HL-60 (cell line): ENCODE measurements around the gene GAREM1.

Experiments
- DNase-seq, 2 experiments: peaks; one replicate each; pipeline ENCODE4 v3.0.0-alpha.2; 2010 to 2020; ENCODE audit warnings: low read depth in 1 of 2, low spot score in 1 of 2
- H3K27ac ChIP-seq: fragments of 250-450 bp; sonication (Bioruptor Pico); replicated peaks from 2 replicates; pipeline ENCODE4 v1.5.1; 2020; ENCODE audit warnings: mild to moderate bottlenecking, moderate library complexity
- H3K27me3 ChIP-seq: fragments of 250-450 bp; sonication (Bioruptor Pico); 2 replicates; pipeline ENCODE4 v1.5.1; 2021; ENCODE audit warnings: mild to moderate bottlenecking, moderate library complexity; ENCODE audit not compliant: insufficient read depth, poor library complexity, severe bottlenecking
- H3K4me3 ChIP-seq: replicated peaks from 2 replicates; pipeline ENCODE4 v1.5.1; 2011; ENCODE audit warnings: mild to moderate bottlenecking, control low read depth, low read length; ENCODE audit not compliant: insufficient read depth
- GABPA ChIP-seq: IDR thresholded peaks from 2 replicates; pipeline ENCODE4 v1.6.1; 2012; ENCODE audit warnings: low read depth
- POLR2AphosphoS5 ChIP-seq: IDR thresholded peaks from 2 replicates; pipeline ENCODE4 v1.6.1; 2012; ENCODE audit warnings: low read depth
- SPI1 ChIP-seq: IDR thresholded peaks from 2 replicates; pipeline ENCODE4 v1.6.1; 2012; ENCODE audit warnings: low read depth, mild to moderate bottlenecking, borderline replicate concordance
- TF ChIP-seq, protein P1 (sequence below): IDR thresholded peaks from one replicate; pipeline ENCODE4 v1.5.1; 2011; ENCODE audit warnings: low read length, control low read depth, inconsistent platforms; ENCODE audit not compliant: insufficient read depth
- TF ChIP-seq, protein P2 (sequence below): IDR thresholded peaks from 2 replicates; pipeline ENCODE4 v1.6.1; 2012; ENCODE audit warnings: low read depth; ENCODE audit not compliant: insufficient replicate concordance

GAREM1 gene

DNA sequence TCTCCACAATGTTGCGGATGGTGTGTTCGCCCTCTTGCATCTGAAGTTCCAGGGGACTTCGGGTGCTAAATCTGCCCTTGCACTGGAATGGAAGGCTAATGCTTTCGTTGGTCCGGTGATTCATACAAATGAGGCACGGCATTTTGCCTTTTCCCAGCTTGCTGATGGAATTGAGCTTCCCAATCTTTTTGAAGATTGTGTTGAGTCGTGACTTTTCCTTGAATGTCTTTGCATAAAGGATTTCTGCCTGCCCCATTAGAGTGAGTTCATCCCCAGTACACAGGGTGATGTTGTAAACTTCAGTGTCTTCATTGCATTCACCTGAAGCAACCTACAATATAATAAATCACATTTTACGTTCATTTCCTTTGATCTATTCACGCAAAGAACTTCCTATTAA is 182.8 kb downstream of the GAREM1 start:
- TF ChIP-seq, protein P1, sequence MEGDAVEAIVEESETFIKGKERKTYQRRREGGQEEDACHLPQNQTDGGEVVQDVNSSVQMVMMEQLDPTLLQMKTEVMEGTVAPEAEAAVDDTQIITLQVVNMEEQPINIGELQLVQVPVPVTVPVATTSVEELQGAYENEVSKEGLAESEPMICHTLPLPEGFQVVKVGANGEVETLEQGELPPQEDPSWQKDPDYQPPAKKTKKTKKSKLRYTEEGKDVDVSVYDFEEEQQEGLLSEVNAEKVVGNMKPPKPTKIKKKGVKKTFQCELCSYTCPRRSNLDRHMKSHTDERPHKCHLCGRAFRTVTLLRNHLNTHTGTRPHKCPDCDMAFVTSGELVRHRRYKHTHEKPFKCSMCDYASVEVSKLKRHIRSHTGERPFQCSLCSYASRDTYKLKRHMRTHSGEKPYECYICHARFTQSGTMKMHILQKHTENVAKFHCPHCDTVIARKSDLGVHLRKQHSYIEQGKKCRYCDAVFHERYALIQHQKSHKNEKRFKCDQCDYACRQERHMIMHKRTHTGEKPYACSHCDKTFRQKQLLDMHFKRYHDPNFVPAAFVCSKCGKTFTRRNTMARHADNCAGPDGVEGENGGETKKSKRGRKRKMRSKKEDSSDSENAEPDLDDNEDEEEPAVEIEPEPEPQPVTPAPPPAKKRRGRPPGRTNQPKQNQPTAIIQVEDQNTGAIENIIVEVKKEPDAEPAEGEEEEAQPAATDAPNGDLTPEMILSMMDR, result no peak
- TF ChIP-seq, protein P2, sequence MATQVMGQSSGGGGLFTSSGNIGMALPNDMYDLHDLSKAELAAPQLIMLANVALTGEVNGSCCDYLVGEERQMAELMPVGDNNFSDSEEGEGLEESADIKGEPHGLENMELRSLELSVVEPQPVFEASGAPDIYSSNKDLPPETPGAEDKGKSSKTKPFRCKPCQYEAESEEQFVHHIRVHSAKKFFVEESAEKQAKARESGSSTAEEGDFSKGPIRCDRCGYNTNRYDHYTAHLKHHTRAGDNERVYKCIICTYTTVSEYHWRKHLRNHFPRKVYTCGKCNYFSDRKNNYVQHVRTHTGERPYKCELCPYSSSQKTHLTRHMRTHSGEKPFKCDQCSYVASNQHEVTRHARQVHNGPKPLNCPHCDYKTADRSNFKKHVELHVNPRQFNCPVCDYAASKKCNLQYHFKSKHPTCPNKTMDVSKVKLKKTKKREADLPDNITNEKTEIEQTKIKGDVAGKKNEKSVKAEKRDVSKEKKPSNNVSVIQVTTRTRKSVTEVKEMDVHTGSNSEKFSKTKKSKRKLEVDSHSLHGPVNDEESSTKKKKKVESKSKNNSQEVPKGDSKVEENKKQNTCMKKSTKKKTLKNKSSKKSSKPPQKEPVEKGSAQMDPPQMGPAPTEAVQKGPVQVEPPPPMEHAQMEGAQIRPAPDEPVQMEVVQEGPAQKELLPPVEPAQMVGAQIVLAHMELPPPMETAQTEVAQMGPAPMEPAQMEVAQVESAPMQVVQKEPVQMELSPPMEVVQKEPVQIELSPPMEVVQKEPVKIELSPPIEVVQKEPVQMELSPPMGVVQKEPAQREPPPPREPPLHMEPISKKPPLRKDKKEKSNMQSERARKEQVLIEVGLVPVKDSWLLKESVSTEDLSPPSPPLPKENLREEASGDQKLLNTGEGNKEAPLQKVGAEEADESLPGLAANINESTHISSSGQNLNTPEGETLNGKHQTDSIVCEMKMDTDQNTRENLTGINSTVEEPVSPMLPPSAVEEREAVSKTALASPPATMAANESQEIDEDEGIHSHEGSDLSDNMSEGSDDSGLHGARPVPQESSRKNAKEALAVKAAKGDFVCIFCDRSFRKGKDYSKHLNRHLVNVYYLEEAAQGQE, result no peak
- H3K27ac ChIP-seq, result no peak overlapping the region
- H3K27me3 ChIP-seq, result peaks cover 14% of the 10 kb centered on the region
- no peak for DNase-seq
- no peak overlapping the region for H3K4me3 ChIP-seq

DNA sequence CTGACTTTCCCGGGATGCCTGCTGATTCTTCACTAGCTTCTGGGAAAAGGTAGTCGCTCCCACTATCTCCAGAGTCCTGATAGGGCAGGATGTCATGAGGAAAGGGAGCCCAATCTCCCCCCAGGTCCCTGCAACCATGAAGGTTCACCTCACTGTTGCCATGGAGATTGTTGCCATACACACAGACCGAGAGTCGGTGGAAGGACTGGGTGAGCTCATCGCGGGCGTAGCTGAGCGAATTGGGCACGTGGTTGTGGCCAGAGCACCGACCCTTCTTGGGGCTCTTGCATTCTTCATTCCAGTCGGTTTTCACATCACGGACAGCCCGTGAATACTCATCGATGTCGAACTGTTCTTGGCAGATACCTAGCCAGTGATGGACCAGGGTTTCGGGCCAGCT is 183.4 kb downstream of the GAREM1 start:
- no peak overlapping the region for H3K27ac ChIP-seq
- no peak for DNase-seq
- TF ChIP-seq, protein P2, result no peak
- TF ChIP-seq, protein P1, result no peak
- TF ChIP-seq SPI1 (no peak), POLR2AphosphoS5 (no peak), GABPA (no peak)
- H3K4me3 ChIP-seq, result no peak overlapping the region
- peaks cover 14% of the 10 kb centered on the region for H3K27me3 ChIP-seq

DNA sequence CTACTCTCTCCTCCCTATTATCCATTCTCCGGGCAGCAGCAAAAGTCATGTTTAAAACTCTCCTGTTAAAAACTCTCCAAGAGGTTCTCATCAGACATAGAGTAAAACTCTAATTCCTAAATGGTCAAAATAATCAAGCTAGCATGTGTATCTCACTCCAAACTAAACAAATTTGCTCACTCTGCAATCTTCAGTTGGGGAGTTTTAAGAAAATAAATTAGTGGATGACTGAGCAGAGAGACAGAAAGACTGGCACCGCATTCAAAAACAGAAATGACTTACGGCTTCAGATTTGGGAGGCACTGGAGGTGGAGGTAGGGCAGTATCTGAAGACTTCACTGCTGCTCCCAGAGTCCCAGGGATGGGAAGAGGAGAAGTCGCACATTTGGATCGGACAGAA is 183.9 kb downstream of the GAREM1 start:
- no peak overlapping the region for H3K27ac ChIP-seq
- DNase-seq, result no peak
- no peak overlapping the region for H3K4me3 ChIP-seq
- no peak for TF ChIP-seq POLR2AphosphoS5
- no peak for TF ChIP-seq SPI1
- TF ChIP-seq, protein P2, result no peak
- TF ChIP-seq, protein P1, result no peak
- no peak for TF ChIP-seq GABPA
- H3K27me3 ChIP-seq, result peaks cover 14% of the 10 kb centered on the region
